OCI-M1 (cell line): ENCODE results near the gene FKBP1B.
"Not testable (repeated sequence)": the region's sequence is repeated elsewhere in the genome, so short reads cannot be mapped to it uniquely, and the experiment has no call there.

ENCODE experiments used
- DNase-seq: peaks from one replicate; lab custom pipeline; 2025; lab: John Stamatoyannopoulos, UW

FKBP1B gene

DNA sequence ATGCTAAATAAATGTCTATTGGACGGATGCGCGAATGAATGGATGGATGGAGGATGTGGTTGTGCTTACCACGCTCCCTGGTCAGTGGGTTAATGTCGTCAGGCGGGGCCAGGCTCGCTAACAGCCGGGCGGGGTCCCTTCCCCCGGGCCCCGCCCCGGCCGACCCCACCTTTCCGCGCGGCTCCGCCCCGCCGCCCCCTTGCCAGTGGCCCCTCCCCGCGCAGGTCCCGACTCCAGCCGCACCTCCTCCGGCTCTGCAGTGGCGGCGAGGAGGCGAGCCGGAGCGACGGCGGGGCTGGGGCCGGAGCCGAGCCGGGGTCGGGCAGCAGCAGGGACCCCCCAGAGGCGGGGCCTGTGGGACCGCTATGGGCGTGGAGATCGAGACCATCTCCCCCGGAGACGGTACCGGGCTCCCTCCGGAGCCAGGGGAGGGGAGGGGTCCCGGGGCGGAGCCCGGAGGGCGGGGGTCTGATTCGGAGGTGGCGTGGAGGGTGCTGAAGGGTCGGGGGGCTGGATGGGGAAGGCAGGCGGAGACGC, at the start of gene FKBP1B:
FKBP1B (plus strand) TSS at position 257 of the 537 bp plus-strand sequence; CDS start at position 366, 109 bp downstream.
- no peak for DNase-seq

DNA sequence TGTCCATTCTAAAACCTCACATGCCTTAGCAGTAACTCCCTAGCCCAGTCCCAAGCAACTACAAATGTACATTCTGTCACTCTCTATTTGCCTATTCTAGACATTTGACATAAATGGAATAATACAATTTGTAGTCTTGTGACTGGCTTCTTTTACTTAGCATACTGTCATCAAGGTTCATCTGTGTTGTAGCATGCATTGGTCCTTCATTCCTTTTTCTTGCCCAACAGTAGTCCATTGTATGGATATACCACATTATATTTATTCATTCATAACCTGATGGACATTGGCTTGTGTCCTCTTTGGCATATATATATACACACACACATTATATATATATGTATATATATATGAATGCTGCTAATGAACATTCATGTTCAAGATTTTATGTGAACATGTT, 41.8 kb upstream of the FKBP1B start:
- DNase-seq: no peak

DNA sequence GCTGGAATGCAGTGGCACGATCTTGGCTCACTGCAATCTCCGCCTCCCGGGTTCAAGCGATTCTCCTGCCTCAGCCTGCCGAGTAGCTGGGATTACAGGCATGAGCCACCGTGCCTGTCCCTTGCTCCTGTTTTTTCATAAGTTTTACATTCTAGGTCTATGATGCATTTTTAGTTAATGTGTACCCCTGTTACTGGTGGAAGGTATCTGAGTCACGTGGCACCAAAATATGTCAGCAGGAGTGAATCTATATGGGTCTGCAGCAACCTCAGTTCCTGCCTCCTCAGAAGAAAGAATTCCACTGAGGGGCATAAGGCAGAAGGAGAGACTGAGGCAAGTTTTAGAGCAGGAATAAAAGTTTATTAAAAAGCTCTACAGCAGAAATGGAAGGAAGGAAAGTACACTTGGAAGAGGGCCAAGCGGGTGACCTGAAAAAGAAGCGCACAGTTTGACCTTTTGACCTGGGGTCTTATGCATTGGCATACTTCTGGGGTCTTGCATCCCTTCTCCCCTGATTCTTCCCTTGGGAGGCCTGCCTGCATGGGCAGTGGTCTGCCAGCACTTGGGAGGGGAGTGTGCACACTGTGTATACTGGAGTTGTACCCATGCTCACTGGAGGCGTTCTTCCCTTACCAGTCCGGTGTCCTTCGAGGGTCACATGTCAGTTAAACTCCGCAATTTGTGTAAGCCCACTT, 40.7 kb upstream of the FKBP1B start:
- no peak for DNase-seq

DNA sequence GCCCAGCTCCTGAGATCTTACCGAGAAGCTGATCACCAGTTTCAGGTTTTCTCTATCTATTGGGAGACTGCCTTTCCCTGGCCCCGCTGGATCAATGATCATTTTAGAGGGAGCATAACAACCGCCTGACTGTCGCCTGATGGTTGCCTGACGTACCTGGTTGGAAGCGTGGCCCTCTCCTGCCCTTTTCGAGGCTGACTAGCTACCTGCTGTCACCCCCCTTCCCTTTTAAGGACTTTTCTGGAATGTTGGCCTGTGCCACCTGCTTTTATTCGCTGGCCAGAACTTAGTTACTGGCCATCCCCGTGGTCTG, 40.2 kb upstream of the FKBP1B start:
- peak; percentile 48 for DNase-seq

DNA sequence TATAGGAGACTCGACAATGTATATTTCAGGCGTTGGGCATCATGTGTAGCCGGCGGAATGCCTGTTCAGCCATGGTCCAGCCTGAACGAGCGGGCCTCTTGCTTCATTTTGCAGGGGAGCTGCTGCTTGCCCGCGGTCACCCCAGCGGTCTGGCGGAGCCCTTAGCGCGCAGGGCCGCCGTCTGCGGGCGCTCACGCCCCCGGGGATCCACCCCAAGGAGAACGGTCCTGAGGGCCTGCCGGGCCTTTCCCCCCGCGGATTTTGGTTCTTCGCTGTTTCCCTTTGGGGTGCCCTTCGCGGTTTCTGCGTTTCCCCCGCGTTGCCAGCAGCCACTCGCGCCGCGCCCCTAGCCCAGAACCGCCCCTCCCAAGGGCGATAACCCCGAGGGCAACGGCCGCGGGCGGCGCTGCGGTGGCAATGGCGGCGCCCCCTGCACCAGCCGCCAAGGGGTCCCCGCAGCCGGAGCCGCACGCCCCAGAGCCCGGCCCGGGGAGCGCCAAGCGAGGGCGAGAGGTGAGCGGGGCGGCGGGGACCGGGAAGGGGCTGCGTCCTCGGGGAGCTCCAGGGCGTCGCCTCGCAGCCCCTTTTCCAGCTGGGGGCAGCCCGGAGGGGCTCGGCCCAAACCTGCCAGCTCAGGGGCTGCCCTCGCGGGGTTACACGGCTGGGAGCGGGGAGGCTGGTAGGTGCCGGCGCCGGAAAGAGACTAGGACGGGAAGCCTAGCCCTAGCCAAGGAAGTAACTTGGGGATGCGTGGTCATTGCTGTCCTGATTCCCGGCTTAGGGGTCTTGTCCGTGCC, 39.7 kb upstream of the FKBP1B start, which contains the start of gene MFSD2B:
MFSD2B (plus strand) TSS at position 406 of the 797 bp plus-strand sequence; CDS start at position 418, 12 bp downstream.
- peak; percentile 75 for DNase-seq

DNA sequence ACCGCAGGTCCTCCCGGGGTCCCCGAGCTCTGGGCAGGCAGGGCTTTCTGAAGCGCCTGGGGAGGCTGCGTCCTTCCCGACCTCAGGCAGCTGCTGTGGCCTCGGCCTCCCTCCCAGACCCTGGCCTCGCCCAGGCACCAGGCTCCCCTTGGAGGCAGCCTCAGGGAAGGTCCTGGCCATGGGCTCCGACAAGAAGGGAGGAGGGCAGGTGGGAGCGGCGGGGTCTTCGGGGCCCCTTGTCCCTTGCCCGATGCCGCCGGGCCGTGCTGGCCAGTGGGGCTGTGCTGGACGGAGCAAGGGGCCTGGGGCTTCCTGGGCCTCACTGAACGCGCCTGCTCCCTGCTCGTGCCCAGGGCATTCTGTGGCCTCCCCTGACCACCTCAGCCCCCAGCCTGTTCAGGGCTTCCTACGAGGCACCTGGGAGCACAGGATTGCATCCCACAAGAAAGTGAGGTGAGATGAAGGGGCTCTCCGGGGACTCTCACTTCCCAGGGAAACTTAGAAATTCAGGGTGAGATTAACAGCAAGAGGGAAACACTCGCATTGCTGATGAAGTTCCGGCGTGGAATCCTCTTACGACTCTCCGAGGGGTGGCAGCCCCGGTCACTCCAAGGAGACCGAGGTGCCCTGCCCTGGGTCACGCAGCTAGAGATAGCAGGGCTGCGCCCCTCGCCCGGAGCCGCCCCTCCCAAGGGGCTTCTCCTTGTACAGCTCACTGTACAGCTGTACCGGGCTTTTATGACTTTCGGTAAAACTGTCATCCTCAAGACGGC, 38.9 kb upstream of the FKBP1B start:
- peak; percentile 90 for DNase-seq

DNA sequence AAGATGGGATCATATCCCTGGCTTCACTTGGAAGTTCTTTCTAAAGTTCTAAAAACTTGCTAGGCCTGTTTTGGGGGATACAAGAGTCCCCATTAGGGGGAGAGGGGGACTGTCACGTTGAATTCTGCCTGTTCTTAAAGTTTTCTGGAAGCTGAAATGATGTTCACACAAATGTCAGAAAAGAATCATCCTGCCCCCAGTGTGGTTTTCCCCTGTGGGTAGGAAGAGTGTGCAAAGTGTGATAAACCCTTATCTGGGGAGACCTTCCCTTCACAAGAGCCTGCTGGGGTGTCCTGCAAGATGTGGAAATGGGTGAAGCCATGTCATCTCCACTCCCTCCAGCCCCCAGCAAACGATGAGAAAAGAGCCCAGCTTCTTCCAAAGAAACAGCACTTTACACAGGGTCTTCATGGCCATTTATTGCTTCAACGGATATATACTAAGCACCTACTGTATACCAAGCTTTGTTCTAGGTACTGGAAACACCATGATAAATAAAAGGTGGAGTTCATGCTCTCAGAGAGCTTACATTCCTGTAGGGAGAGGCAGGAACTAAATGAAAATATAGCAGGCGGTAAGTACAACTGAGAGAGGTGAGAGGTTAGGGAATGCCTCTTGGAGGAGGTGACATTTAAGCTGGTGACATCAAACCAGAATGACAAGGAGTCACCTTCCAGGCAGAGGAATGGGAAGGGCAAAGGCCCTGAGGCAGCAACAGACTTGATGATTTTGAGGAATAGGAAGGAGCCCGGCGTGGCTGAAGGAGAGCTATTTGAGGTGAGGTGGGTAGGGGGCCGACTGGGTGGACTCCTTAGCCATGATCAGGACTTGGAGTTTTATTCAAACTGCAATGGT, 38.1 kb upstream of the FKBP1B start:
- peak; percentile 97 for DNase-seq

DNA sequence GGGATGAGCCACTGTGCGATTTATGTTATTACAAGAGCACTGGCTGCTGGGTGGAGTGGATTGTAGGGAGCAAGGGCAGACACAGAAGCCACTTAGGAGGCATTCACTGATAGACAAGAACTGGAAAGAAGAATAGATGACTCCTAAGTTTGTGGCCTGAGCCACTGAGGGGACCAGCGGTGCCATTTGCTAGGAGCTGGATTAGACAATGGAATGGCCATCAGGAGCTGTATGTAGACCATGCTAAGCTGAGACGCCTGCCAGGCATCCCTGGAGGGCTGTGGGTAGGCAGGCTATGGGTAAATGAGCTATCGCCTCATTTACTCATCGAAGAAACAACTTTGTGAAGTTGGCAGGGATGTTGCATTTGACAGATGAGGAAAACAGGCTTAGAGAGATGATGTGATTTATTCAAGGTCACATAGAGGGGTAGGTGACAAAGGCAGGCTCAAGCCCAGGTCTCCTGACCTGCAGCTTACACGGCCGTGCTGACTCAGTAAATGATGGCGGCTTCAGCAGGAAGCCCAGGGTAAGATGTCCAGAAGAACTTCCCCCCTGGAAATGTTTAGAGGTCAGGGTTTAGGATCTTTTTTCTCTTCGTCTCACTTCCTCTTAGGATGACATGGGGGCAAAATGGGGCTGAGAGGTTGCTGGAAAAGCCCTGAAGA, 36.9 kb upstream of the FKBP1B start:
- no peak for DNase-seq

DNA sequence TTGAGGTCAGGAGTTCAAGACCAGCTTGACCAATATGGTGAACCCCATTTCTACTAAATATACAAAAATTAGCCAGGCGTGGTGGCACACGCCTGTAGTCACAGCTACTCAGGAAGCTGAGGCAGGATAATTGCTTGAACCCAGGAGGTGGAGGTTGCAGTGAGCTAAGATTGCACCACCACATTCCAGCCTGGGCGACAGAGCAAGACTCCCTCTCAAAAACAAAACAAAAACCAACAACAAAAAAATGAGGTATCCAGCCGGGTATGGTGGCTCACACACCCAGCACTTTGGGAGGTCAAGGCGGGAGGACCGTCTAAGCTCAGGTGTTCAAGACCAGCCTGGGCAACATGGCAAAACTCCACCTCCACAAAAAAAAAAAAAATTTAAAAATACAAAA, 34.6 kb upstream of the FKBP1B start:
- not testable (repeated sequence) for DNase-seq

DNA sequence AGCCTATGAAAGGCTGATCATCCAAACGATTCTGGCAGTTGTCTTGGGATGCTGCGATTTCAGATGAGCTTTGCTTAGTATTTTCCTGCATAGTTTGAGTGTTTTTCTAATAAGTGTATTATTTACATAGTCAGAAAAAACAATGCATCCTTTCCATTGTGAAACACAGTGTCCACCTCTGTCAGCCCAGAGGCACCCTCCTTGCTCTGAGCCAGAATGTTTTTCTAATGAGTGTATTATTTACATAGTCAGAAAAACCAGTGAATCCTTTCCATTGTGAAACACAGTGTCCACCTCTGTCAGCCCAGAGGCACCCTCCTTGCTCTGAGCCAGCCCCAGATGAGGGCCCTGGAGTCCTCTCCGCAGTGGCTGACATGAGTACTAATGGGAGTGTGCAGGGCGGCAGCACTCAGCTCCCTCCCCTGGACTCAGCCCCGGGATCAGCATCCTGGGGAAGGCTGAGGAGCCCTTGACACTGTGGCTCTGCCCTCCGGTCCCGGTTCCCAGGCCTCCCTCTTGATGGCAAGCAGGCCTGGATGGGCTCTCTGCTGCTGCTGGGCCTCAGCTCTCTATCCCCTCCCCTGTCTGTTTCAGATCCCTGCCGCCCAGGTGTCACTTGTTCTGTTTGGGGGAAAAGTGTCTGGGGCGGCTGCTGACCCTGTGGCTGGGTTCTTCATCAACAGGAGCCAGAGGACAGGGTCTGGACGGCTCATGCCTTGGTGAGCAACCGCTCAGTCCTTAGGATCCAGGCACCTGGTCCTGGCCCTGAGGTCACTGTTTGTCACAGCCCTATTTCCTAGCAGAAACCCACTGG, 33.8 kb upstream of the FKBP1B start:
- no peak for DNase-seq

DNA sequence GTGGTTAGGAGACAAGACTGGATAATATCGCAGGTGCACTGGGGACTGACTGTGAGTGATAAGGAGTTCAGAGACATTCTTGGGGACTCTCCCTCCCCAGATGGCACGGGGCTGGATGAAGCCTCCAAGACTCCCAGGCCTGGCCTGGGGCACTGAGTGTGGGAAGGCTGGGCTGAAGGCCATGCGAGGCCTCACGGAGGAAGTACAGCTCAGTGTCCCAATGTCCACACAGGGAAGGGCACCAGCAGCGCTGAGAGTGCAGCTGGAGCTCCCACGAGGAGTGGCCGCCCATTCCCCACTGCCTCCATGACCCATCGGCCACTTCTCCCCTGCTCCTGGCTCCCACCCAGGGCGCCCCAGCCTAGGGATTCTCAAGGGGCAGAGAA, 33.2 kb upstream of the FKBP1B start:
- no peak for DNase-seq

DNA sequence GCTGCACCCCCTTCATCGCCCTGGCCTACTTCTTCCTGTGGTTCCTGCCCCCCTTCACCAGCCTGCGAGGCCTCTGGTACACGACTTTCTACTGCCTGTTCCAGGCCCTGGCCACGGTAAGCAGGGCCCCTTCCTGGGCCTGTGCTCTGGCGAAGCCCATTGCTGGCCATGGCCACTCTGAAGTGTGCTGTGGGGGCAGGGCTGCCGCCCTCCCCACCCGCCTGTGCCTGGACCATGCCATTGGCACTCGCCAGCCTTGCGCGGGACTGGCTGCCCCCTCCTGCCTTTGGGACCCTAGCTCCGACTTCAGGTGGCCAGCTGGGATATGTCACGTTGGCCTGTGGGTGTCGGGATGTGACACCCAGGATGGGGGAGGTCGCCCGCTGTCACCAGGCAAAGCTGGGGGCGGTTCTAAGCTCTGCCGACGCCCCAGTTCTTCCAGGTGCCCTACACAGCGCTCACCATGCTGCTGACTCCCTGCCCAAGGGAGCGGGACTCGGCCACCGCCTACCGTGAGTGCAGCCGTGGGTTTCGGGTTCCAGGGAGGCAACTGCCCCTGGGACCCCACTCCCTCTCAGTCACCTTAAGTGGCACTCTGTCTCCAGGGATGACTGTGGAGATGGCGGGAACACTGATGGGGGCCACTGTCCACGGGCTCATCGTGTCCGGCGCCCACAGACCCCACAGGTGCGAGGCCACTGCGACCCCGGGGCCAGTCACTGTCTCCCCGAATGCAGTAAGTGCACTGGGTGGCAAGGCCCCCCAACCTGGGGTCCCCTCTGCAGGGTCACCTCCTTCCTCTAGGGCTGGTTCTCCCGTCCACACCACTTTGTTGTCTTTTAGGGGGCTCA, 32.5 kb upstream of the FKBP1B start:
- no peak for DNase-seq

DNA sequence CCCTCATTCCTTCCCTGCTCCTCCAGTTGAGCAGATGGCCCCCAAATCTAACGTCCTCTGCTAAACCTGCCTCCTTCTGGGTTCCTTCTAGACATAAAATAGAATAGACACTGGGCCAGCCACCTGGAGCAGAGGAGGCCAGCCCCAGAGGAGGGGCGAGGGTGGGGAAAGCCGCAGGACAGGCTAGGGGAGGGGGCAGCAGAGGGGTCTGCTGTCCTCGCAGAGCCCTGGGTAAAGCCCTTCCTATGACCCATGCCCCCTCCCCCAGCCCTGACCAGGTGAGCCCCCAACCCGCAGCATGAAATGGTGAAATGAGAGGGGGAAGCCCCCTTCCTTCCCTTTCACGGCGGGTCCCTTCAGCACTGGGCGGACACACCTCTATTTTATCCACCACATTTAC, 31.8 kb upstream of the FKBP1B start:
- no peak for DNase-seq

DNA sequence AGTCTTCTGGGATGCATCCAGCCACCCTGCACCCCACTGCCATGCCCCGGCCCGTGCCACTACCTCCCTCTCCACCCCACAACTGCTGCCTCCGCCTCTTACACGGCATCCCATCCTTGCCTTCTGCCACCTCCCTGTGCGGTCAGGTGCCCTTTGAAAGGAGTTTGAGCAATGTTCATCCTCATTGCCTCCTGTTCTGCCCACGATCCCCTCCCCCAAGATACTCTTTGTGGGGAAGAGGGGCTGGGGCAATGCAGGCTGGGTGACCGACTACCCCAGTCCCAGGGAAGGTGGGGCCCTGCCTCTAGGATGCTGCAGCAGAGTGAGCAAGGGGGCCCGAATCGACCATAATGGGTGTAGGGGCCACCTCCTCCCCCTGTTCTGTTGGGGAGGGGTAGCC, 31.3 kb upstream of the FKBP1B start:
- no peak for DNase-seq

DNA sequence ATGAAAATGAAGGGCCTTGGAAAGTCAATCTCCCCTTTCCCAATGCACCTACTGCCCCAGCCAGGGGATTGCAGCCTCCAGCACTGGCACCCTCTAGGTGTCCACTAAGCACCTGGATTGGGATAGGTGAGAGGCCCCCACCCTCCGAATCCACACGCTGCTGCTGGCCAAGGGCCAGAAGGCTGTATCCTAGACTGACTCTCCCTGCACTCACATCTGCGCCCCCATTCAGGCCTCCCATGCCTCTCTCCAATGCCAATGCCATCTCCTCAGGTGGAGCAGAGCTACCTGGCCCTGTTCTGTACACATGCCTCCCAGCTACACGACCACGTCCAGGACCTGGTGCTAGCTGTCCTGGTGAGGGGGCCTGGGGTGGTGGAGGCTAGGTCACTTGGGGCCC, 29.8 kb upstream of the FKBP1B start:
- DNase-seq: no peak

DNA sequence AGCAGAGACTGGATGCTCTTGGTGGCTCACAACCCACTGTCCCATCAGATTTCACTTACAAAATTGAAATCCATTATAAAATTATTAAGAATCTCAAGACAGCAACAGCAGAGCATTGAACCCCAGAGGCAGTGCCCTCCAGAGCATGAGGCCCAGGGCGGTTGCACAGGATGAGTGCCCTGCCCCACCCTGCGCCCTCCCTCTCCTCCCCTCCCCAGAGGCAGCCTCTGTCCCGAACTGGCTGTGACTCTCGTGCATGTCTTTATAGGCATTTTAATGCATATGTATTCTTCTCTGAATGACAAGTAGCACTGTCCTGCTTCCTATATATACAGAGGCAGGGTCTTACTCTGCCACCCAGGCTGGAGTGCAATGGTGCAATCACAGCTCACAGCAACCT, 29.3 kb upstream of the FKBP1B start:
- no peak for DNase-seq

DNA sequence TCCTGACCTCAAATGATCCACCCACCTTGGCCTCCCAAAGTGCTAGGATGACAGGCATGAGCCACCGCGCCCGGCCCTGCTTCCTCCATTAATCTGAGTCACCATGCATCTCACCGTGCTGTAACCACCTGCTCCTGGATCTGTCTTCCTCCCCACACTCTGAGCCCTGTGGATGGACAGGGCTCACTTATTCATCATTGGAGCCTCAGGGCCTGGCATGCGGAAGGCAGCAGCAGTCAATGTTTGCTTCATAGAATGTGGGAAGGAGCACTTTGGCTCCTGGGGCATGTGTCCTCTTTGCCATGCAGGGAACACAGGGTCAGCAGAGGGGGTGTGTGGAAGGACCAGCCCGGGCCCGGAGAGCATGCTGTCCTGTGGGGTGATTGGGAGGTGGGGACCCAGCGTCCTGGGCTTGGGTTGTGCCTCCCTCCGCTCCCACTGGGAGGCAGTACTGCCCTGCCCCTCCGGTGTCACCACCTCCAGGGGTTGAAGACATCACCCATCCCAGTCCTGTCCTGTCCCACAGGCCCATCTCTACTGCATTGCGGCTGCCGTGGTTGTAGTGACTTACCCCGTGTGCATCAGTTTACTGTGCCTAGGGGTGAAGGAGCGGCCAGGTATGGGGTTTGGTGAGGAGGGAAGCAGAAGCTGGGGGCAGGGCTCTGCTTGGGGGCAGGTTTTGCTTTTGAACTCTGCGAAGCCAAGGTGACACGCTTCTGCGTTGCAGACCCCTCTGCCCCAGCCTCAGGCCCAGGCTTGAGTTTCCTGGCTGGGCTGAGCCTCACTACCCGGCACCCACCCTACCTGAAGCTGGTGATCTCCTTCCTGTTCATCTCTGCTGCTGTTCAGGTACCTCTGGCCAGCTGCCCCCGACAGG, 28.2 kb upstream of the FKBP1B start:
- peak; percentile 27 for DNase-seq

DNA sequence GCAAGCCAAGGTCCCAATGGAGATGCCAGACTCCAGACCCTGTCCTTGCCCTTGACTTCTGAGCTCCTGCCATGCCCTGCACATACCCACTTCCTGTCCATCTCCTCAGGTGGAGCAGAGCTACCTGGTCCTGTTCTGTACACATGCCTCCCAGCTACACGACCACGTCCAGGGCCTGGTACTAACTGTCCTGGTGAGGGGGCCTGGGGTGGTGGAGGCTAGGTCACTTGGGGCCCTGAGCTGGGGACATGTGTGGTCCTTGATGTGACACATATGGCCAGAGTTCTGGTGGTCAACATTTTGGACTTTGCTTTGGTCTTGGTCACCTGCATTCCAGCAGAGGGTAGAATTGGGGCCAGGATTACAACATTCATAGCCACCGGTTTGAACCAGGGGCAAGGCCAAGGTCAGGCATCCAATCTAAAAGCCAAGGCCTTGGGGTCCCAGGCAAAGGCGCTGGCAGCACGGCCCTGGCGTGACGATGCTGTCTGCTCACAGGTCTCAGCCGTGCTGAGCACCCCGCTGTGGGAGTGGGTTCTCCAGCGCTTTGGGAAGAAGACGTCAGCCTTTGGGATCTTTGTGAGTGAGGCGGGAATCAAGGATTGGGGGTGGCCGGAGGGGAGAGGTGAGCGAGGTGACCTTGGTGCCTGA, 27.1 kb upstream of the FKBP1B start:
- no peak for DNase-seq
